SH-SY5Y (cell line): Measurements from ENCODE around the gene PLEKHG4B.

Experiments used
- GATA2 ChIP-seq: IDR thresholded peaks from 2 replicates; pipeline ENCODE4 v1.6.1; 2011; ENCODE audit warnings: mild to moderate bottlenecking, low read depth, low read length
- GATA3 ChIP-seq: IDR thresholded peaks from 2 replicates; pipeline ENCODE4 v1.6.1; 2011; ENCODE audit warnings: low read depth, mild to moderate bottlenecking, low read length, moderate library complexity

DNA sequence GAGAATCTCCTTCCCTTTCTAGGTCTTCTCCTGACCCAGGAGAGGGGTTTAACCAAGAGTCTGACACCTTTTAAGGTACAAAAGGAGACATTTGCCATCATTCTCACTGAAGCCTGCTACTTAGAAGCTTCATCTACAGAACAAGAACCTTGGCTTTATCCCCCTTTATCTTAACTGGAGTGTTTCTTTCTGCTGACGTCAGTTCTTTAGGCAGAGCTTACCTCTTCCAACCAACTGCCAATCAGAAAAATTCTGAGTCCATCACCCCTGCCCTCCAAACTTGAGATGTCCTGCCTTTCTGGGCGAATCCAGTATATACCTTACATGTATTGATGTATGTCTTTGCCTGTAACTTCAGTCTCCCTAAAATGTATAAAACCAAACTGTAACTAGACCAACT is 37.2 kb downstream of the PLEKHG4B start:
- TF ChIP-seq GATA2, result no peak
- no peak for TF ChIP-seq GATA3
